ENCODE data around the gene ACOXL. TPM values are rescaled to one million over a fixed set of nuclear protein-coding genes. Genes with fewer than 3 reads are reported as not detected.

The ACOXL gene
- total and polyA plus RNA-seq, 2 of the 8 experiments (the other 6 are each of a cell fraction or from before 2014, with no cell fraction given) = 11.4 to 20.6 TPM

DNA sequence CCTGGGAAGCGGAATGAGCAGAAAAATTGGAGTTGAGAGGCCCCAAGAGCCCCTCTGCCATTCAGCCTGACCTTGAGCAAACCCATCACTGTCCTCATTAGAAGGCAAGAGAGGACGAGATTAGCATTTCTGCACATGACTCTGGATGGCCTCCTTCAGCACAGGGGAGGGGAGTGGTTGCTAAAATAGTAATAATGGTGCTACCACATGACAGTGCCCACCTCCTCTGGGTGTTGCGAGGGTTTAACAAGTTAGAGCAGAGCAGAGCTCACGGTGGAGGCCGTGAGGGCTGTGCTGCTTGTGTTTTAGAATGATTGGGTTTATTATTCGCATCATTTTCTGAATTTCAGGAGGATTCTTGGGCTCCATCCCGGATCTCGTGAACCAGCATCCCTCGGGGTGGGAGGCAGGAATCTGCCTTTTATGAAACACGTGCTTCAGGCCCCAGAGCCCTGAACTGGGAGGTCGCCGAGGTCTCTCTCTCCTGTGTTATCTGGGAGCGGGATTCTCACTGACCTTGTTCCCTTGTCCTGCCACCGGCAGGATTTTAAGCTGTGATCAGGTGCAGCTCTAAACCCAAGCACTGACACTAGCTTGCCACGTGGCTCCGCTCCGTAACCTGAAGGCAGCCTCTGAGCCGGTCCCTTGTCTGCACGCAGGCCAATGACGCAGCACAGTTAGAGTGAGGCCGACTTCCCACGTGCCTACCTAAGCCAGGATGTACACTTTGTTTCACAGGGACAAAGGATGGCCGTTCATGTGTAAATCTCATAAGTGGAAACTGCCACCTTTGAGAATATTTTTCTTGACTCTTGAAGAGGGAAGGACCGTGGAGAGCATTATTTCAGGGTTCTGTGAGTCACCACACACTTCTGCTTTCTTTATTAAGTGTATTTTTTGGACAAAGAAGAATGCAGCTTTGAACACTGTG, 142.3 kb downstream of the ACOXL start:
- Histone ChIP-seq H4K5ac (ENCODE audit: insufficient read length, low read depth, low read length) (no peak overlapping the region), H3K14ac (ENCODE audit: insufficient read length) (no peak overlapping the region), H3K18ac (ENCODE audit: extremely low read depth, low read length) (0 out of 2 replicates have a peak overlapping the region, but pooled peaks have one; percentile 10), H3K27ac (ENCODE audit: low read depth, low read length) (no peak overlapping the region), H3K23ac (ENCODE audit: insufficient read length) (no peak overlapping the region), H4K20me1 (replicated peaks in 1 of 2; ENCODE audit: control insufficient read depth in 1 of 2, insufficient read depth in 2 of 2, low read length in 2 of 2) (no peaks in the 10 kb centered on the region), H3K56ac (replicated peaks; ENCODE audit: insufficient read length, low read depth, low read length) (no peak overlapping the region), H2BK20ac (ENCODE audit: low read length) (0 out of 2 replicates have a peak overlapping the region, but pooled peaks have one; percentile 43), H3K36me3 (ENCODE audit: control insufficient read depth in 2 of 4, insufficient read depth in 4 of 4, low read length in 3 of 4) (peaks cover 0 to 2% (median 1%) of the 10 kb centered on the region in 4 experiments; a peak in 1 of 8 replicates), H3K79me2 (ENCODE audit: control insufficient read depth in 1 of 2, insufficient read depth in 2 of 2, low read length in 2 of 2) (no peaks in the 10 kb centered on the region), H4K91ac (replicated peaks; ENCODE audit: insufficient read length, low read length) (no peak overlapping the region), H2BK15ac (ENCODE audit: low read length) (no peak overlapping the region), H2BK5ac (ENCODE audit: low read depth, low read length) (0 out of 2 replicates have a peak overlapping the region, but pooled peaks have one; percentile 12), H3K23me2 (ENCODE audit: low read depth, low read length) (no peaks in the 10 kb centered on the region), H2BK120ac (replicated peaks; ENCODE audit: low read depth, low read length) (no peak overlapping the region), H3K79me1 (ENCODE audit: low read depth, low read length) (no peaks in the 10 kb centered on the region; the same call in 1 of the 2 replicates), H3K27me3 (replicated peaks in 1 of 4; ENCODE audit: control insufficient read depth in 3 of 4, extremely low read depth in 1 of 4, insufficient read depth in 3 of 4, low read length in 3 of 4) (no peaks in the 10 kb centered on the region), H3K9ac (replicated peaks in 1 of 4; ENCODE audit: extremely low read depth in 1 of 4, low read depth in 3 of 4, low read length in 3 of 4) (no peak overlapping the region), H3K4ac (replicated peaks; ENCODE audit: insufficient read length, low read depth, low read length) (no peak overlapping the region), H2AK5ac (ENCODE audit: low read depth, low read length) (peak overlapping the region; percentile 58; the same call in 1 of the 2 replicates), H3K9me3 (ENCODE audit: insufficient read depth in 2 of 2, low read depth in 1 of 2, low read length in 1 of 2) (no peaks in the 10 kb centered on the region), H4K8ac (ENCODE audit: extremely low read depth, insufficient read depth, low read length) (0 out of 2 replicates have a peak overlapping the region, but pooled peaks have one; percentile 26), H2AFZ (ENCODE audit: low read length) (no peak overlapping the region), H3K4me3 (ENCODE audit: extremely low read depth in 1 of 4, insufficient read depth in 2 of 4, low read depth in 3 of 4, low read length in 4 of 4) (no peak overlapping the region), H3K4me2 (ENCODE audit: insufficient read depth in 1 of 2, low read depth in 2 of 2, low read length in 2 of 2) (no peak overlapping the region), H3K4me1 (replicated peaks in 1 of 4; ENCODE audit: control insufficient read depth in 3 of 4, insufficient read depth in 4 of 4, low read length in 3 of 4) (peaks cover 0 to 12% (median 3%) of the 10 kb centered on the region in 4 experiments; a peak in 3 of 7 replicates), H2BK12ac (ENCODE audit: low read depth, low read length) (no peak overlapping the region; the same call in 1 of the 2 replicates)
- ChIA-PET POLR2A (ENCODE audit: partially characterized antibody) (interaction anchor here (0.6 kb wide), 1 partner anchor 12 kb away, joined by 3 read pairs; no protein-coding TSS in a partner anchor), CTCF (ENCODE audit: partially characterized antibody) (interaction anchor here (0.9 to 7.0 kb wide), 11 partner anchors 10 to 143 kb away, joined by 3 to 51 read pairs (median 6); no protein-coding TSS in a partner anchor)
- TF ChIP-seq, protein P1, sequence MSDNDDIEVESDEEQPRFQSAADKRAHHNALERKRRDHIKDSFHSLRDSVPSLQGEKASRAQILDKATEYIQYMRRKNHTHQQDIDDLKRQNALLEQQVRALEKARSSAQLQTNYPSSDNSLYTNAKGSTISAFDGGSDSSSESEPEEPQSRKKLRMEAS (IDR thresholded peaks at IDR 0.05) = peak; percentile 12; the same call in 1 of the 2 replicates
- TF ChIP-seq RAD21 (IDR thresholded peaks at IDR 0.05 in 1 of 2, conservative IDR thresholded peaks at IDR 0.05 in 1 of 2; ENCODE audit: low read depth in 2 of 2, low read length in 2 of 2) (no peak), CHD2 (IDR thresholded peaks at IDR 0.05; ENCODE audit: low read length) (no peak)
- TF ChIP-seq, protein P2, sequence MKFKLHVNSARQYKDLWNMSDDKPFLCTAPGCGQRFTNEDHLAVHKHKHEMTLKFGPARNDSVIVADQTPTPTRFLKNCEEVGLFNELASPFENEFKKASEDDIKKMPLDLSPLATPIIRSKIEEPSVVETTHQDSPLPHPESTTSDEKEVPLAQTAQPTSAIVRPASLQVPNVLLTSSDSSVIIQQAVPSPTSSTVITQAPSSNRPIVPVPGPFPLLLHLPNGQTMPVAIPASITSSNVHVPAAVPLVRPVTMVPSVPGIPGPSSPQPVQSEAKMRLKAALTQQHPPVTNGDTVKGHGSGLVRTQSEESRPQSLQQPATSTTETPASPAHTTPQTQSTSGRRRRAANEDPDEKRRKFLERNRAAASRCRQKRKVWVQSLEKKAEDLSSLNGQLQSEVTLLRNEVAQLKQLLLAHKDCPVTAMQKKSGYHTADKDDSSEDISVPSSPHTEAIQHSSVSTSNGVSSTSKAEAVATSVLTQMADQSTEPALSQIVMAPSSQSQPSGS (IDR thresholded peaks at IDR 0.05; ENCODE audit: low read length) = no peak
- DNase-seq (ENCODE audit: low read depth in 1 of 2, low spot score in 2 of 2) (no peak), FAIRE-seq (no peak)
- 93% methylated on average over 24 of the region's 24 CpGs; no CpG with 5 or more reads in 1 of the 2 experiments for WGBS, 2 experiments (ENCODE audit: extremely low coverage in 1 of 2, insufficient coverage in 1 of 2, insufficient read length in 1 of 2, insufficient replicate concordance in 2 of 2, low coverage in 1 of 2, low lambda C conversion rate in 2 of 2, missing lambda C conversion rate in 1 of 2)
